ENCODE measurements around the gene IFIT3.

GRCh38 chr10:89339875-89340274 lies 12.1 kb downstream of the IFIT3 start:
- TF ChIP-seq EZH2 (IDR thresholded peaks at IDR 0.05; ENCODE audit: insufficient read depth, poor library complexity, severe bottlenecking), result no peak
- no peak for TF ChIP-seq EZH2phosphoT487 (IDR thresholded peaks at IDR 0.05; ENCODE audit: insufficient read depth, low read depth)
